HCT116 (cell line): ENCODE results near the gene STAT4. TPM values are rescaled to one million over a fixed set of nuclear protein-coding genes. Genes with fewer than 3 reads are reported as not detected.

ENCODE experiments used
- CBX3 ChIP-seq: IDR thresholded peaks from 2 replicates; pipeline ENCODE4 v1.6.1; 2012; ENCODE audit warnings: low read depth
- JUND ChIP-seq: IDR thresholded peaks from 2 replicates; pipeline ENCODE4 v1.6.1; 2012
- POLR2A ChIP-seq: IDR thresholded peaks from 2 replicates; pipeline ENCODE4 v1.7.0; 2011; ENCODE audit warnings: borderline replicate concordance; ENCODE audit not compliant: insufficient read depth, insufficient read length; ENCODE audit errors: extremely low read depth
- POLR2AphosphoS5 ChIP-seq: IDR thresholded peaks from 2 replicates; pipeline ENCODE4 v1.6.1; 2011; ENCODE audit warnings: mild to moderate bottlenecking, low read depth, low read length, moderate library complexity
- RAD21 ChIP-seq: IDR thresholded peaks from 2 replicates; pipeline ENCODE4 v1.6.1; 2012; ENCODE audit warnings: low read depth, mild to moderate bottlenecking
- SP1 ChIP-seq: IDR thresholded peaks from 2 replicates; pipeline ENCODE4 v1.6.1; 2012; ENCODE audit warnings: low read depth
- SRF ChIP-seq: IDR thresholded peaks from 2 replicates; pipeline ENCODE4 v1.6.1; 2012; ENCODE audit warnings: low read depth
- ZFX ChIP-seq: fragments of 450-650 bp; IDR thresholded peaks from 2 replicates; pipeline ENCODE4 v1.6.1; 2017
- ZNF274 ChIP-seq: fragments of 200-500 bp; sonication (Bioruptor generic); IDR thresholded peaks from 2 replicates; pipeline ENCODE4 v1.6.1; 2014; ENCODE audit warnings: mild to moderate bottlenecking, low read depth, low read length, inconsistent platforms
- total RNA-seq: library from RNA; stranded (reverse); gene quantifications from one replicate; pipeline ENCODE4 v1.2.1, GENCODE V29; 2021; ENCODE audit not compliant: unreplicated experiment
- TF ChIP-seq, protein P1 (sequence below), 3 experiments: fragments of 200-600 bp in 1 of 3; sonication (generic) in 1 of 3; IDR thresholded peaks in 2 of 3; conservative IDR thresholded peaks in 1 of 3; 2 replicates each; pipeline ENCODE4 v1.5.1; 2012 to 2017; ENCODE audit warnings: low read depth in 2 of 3, low read length in 2 of 3, antibody characterized with exemption in 1 of 3, borderline replicate concordance in 1 of 3, control low read depth in 1 of 3, mild to moderate bottlenecking in 1 of 3, mixed read lengths in 1 of 3, mixed run types in 1 of 3, moderate library complexity in 1 of 3; ENCODE audit not compliant: insufficient read depth in 1 of 3
- TF ChIP-seq, protein P2 (sequence below): IDR thresholded peaks from 2 replicates; pipeline ENCODE4 v1.6.1; 2011; ENCODE audit warnings: mild to moderate bottlenecking, low read length, moderate library complexity; ENCODE audit not compliant: insufficient replicate concordance; ENCODE audit errors: extremely low read depth

Gene STAT4
- total RNA-seq, 1 experiment from 2014 or later, result 2.0 TPM

DNA sequence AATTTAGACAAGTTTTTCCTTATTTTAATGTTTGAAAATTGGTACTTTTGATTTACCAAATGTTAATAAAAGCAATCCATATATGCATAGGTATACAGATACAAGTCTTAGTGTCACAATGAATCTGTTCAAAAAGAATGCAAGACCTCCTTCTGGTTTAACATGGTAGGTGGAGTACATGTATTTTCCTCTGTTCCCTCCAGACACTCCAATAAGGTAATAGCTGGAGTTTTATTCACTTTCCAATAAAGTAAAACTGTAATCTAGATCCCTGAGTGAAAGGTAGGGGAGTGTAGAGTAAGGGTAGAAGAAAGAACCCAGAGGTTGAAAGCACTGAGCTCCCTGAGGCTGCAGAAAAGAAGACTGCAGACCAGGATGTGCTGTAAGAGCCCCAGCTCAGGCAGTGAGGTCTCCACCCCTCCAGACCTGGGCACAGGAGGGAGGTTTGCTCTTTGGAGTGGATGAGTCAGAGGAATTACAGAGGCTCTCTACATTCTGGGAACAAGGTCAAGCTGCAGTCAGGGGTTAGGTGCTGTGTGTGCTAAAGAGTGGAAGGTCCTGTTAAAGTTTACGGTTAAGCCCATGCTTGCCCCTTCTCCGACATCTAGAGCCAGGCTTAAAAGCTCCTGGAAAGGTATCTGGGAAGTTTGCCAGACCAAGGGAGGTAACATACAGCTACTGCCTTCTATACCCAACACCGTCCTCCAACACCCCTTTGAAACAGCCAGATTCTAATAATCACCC, 109.2 kb downstream of the STAT4 start (continued):
- TF ChIP-seq, protein P1, sequence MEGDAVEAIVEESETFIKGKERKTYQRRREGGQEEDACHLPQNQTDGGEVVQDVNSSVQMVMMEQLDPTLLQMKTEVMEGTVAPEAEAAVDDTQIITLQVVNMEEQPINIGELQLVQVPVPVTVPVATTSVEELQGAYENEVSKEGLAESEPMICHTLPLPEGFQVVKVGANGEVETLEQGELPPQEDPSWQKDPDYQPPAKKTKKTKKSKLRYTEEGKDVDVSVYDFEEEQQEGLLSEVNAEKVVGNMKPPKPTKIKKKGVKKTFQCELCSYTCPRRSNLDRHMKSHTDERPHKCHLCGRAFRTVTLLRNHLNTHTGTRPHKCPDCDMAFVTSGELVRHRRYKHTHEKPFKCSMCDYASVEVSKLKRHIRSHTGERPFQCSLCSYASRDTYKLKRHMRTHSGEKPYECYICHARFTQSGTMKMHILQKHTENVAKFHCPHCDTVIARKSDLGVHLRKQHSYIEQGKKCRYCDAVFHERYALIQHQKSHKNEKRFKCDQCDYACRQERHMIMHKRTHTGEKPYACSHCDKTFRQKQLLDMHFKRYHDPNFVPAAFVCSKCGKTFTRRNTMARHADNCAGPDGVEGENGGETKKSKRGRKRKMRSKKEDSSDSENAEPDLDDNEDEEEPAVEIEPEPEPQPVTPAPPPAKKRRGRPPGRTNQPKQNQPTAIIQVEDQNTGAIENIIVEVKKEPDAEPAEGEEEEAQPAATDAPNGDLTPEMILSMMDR (IDR thresholded peaks at IDR 0.05 in 2 of 3, conservative IDR thresholded peaks at IDR 0.05 in 1 of 3; ENCODE audit: borderline replicate concordance in 1 of 3, insufficient read depth in 1 of 3, low read depth in 2 of 3, low read length in 2 of 3), result no peak
- no peak for TF ChIP-seq POLR2A
- TF ChIP-seq ZNF274, result no peak
- TF ChIP-seq RAD21, result peak; percentile 22
- TF ChIP-seq, protein P2, sequence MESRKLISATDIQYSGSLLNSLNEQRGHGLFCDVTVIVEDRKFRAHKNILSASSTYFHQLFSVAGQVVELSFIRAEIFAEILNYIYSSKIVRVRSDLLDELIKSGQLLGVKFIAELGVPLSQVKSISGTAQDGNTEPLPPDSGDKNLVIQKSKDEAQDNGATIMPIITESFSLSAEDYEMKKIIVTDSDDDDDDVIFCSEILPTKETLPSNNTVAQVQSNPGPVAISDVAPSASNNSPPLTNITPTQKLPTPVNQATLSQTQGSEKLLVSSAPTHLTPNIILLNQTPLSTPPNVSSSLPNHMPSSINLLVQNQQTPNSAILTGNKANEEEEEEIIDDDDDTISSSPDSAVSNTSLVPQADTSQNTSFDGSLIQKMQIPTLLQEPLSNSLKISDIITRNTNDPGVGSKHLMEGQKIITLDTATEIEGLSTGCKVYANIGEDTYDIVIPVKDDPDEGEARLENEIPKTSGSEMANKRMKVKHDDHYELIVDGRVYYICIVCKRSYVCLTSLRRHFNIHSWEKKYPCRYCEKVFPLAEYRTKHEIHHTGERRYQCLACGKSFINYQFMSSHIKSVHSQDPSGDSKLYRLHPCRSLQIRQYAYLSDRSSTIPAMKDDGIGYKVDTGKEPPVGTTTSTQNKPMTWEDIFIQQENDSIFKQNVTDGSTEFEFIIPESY, result no peak
- no peak for TF ChIP-seq ZFX
- no peak for TF ChIP-seq SRF
- TF ChIP-seq CBX3, result peak; percentile 91
- peak; percentile 76 for TF ChIP-seq JUND
- peak; percentile 75 for TF ChIP-seq SP1
- peak; percentile 59; the same call in 1 of the 2 replicates for TF ChIP-seq POLR2AphosphoS5
